HepG2 (cell line): ENCODE measurements around the gene PDGFA. TPM values are rescaled to one million over a fixed set of nuclear protein-coding genes. Genes with fewer than 3 reads are reported as not detected.

Experiments
- CBX2 ChIP-seq, 2 experiments: fragments of 200-600 bp in 1 of 2; sonication (generic); formaldehyde crosslinking in 1 of 2; IDR thresholded peaks; 2 replicates each; pipeline versions ENCODE4 v1.7.0 to v1.8.1; 2018 to 2022; ENCODE audit warnings: low read depth in 2 of 2, low read length in 1 of 2, mild to moderate bottlenecking in 1 of 2, missing genetic modification reagents in 1 of 2
- DMTF1 ChIP-seq: sonication (generic); formaldehyde crosslinking; IDR thresholded peaks from 2 replicates; pipeline ENCODE4 v1.4.0; 2020; ENCODE audit warnings: mild to moderate bottlenecking, missing genetic modification reagents
- DR1 ChIP-seq: sonication (generic); formaldehyde crosslinking; IDR thresholded peaks from 2 replicates; pipeline ENCODE4 v1.8.0; 2021; ENCODE audit warnings: mild to moderate bottlenecking, missing genetic modification reagents, inconsistent platforms
- FOXP4 ChIP-seq: sonication (generic); formaldehyde crosslinking; IDR thresholded peaks from 2 replicates; pipeline ENCODE4 v1.4.0; 2020; ENCODE audit warnings: missing genetic modification reagents
- GMEB2 ChIP-seq: IDR thresholded peaks from 2 replicates; pipeline ENCODE4 v1.6.1; 2016; ENCODE audit warnings: missing biosample characterization, missing genetic modification reagents, low read depth
- HDAC1 ChIP-seq: sonication (generic); formaldehyde crosslinking; IDR thresholded peaks from 2 replicates; pipeline ENCODE4 v1.5.1; 2020; ENCODE audit warnings: mild to moderate bottlenecking, missing genetic modification reagents
- ISL2 ChIP-seq: sonication (generic); formaldehyde crosslinking; IDR thresholded peaks from 2 replicates; pipeline ENCODE4 v1.5.0; 2020; ENCODE audit warnings: missing genetic modification reagents
- KLF13 ChIP-seq: sonication (generic); formaldehyde crosslinking; IDR thresholded peaks from 2 replicates; pipeline ENCODE4 v1.4.0; 2020; ENCODE audit warnings: mild to moderate bottlenecking, missing genetic modification reagents
- MED1 ChIP-seq: sonication (generic); formaldehyde crosslinking; IDR thresholded peaks from 2 replicates; pipeline ENCODE4 v1.4.0; 2020; ENCODE audit warnings: missing genetic modification reagents
- MXD1 ChIP-seq: sonication (generic); formaldehyde crosslinking; IDR thresholded peaks from 2 replicates; pipeline ENCODE4 v1.4.0; 2020; ENCODE audit warnings: mild to moderate bottlenecking, missing genetic modification reagents
- MYC ChIP-seq: sonication (generic); formaldehyde crosslinking; IDR thresholded peaks from 2 replicates; pipeline ENCODE4 v1.9.0; 2021; ENCODE audit warnings: missing genetic modification reagents, borderline replicate concordance
- NPAS2 ChIP-seq: sonication (generic); formaldehyde crosslinking; IDR thresholded peaks from 2 replicates; pipeline ENCODE4 v1.8.0; 2022; ENCODE audit warnings: mild to moderate bottlenecking, missing genetic modification reagents, borderline replicate concordance
- RAD51 ChIP-seq: fragments of 450-650 bp; IDR thresholded peaks from 2 replicates; pipeline ENCODE4 v1.6.1; 2016; ENCODE audit warnings: borderline replicate concordance
- SCMH1 ChIP-seq: sonication (generic); formaldehyde crosslinking; IDR thresholded peaks from 2 replicates; pipeline ENCODE4 v1.9.0; 2021; ENCODE audit warnings: missing genetic modification reagents, mild to moderate bottlenecking, borderline replicate concordance
- THAP7 ChIP-seq: sonication (generic); formaldehyde crosslinking; IDR thresholded peaks from 2 replicates; pipeline ENCODE4 v1.8.1; 2023; ENCODE audit warnings: mild to moderate bottlenecking, missing genetic modification reagents
- THAP8 ChIP-seq: sonication (generic); formaldehyde crosslinking; IDR thresholded peaks from 2 replicates; pipeline ENCODE4 v1.5.1; 2020; ENCODE audit warnings: missing genetic modification reagents, mild to moderate bottlenecking, borderline replicate concordance
- ZNF543 ChIP-seq: sonication (generic); formaldehyde crosslinking; IDR thresholded peaks from 2 replicates; pipeline ENCODE4 v1.4.0; 2020; ENCODE audit warnings: mild to moderate bottlenecking, missing genetic modification reagents
- ZNF564 ChIP-seq: sonication (generic); formaldehyde crosslinking; IDR thresholded peaks from 2 replicates; pipeline ENCODE4 v1.8.1; 2023; ENCODE audit warnings: mild to moderate bottlenecking, missing genetic modification reagents
- ZNF850 ChIP-seq: sonication (generic); formaldehyde crosslinking; conservative IDR thresholded peaks from 2 replicates; pipeline ENCODE4 v1.9.0; 2021; ENCODE audit warnings: mild to moderate bottlenecking, missing genetic modification reagents
- polyA plus RNA-seq, 8 experiments: library from polyadenylated mRNA; depleted of rRNA in 3 of 8; stranded (reverse) in 7 of 8; unstranded in 1 of 8; fragments of >200 nt; fragmentation: Illumina TruSeq in 4 of 8; extraction: Trizol in 4 of 8; gene quantifications; 2 replicates each; pipeline versions ENCODE4 v1.2.1 to v1.2.3, GENCODE V29; 2011 to 2016; ENCODE audit warnings: low read depth in 4 of 8, missing spikeins in 1 of 8, mixed read lengths in 1 of 8; ENCODE audit not compliant: insufficient read depth in 1 of 8
- total RNA-seq, 5 experiments: library from RNA; depleted of rRNA; stranded (reverse); fragments of >200 nt; fragmentation: Illumina TruSeq; extraction: Trizol; gene quantifications; 2 replicates each; pipeline ENCODE4 v1.2.3, GENCODE V29; 2016; ENCODE audit warnings: low read depth in 1 of 5

PDGFA gene
- total and polyA plus RNA-seq, 2 of the 13 experiments (the other 11 are each of a cell fraction or from before 2014, with no cell fraction given), result 1.5 to 3.4 TPM

GRCh38 chr7:455110-455928 is 64.3 kb downstream of the PDGFA start (continued):
- no peak for TF ChIP-seq THAP7
- TF ChIP-seq THAP8 (CRISPR knock-in tag), result no peak
- TF ChIP-seq MYC (CRISPR knock-in tag), result no peak
- TF ChIP-seq HDAC1 (CRISPR knock-in tag), result peak; percentile 63
- no peak for TF ChIP-seq ZNF850 (CRISPR knock-in tag)
- no peak for TF ChIP-seq SCMH1 (CRISPR knock-in tag)
- no peak for TF ChIP-seq GMEB2 (CRISPR knock-in tag)
- no peak for TF ChIP-seq CBX2 (IDR thresholded peaks at IDR 0.05; ENCODE audit: low read depth, low read length)
- no peak for TF ChIP-seq CBX2 (CRISPR knock-in tag; IDR thresholded peaks at IDR 0.05; ENCODE audit: low read depth)
- TF ChIP-seq DMTF1, result no peak
- TF ChIP-seq ZNF564, result no peak
- TF ChIP-seq ZNF543 (CRISPR knock-in tag), result 0 out of 2 replicates have a peak, but pooled peaks have one; percentile 79
- TF ChIP-seq FOXP4 (CRISPR knock-in tag), result peak; percentile 51; the same call in 1 of the 2 replicates
- TF ChIP-seq KLF13 (CRISPR knock-in tag), result no peak
- no peak for TF ChIP-seq RAD51
- TF ChIP-seq DR1 (CRISPR knock-in tag), result no peak
- no peak for TF ChIP-seq ISL2 (CRISPR knock-in tag)
- no peak for TF ChIP-seq NPAS2 (CRISPR knock-in tag)
- TF ChIP-seq MXD1 (CRISPR knock-in tag), result no peak
- TF ChIP-seq MED1 (CRISPR knock-in tag), result peak; percentile 49
